Lung (tissue), 12 donors: ENCODE data around the gene CNTNAP2. TPM values are rescaled to one million over a fixed set of nuclear protein-coding genes. Genes with fewer than 3 reads are reported as not detected.

Experiments used
- ATAC-seq: fragments of 200-7000 bp; cut with Tn5 transposase; one replicate; pipeline ENCODE4 v1.9.1; 2020; ENCODE audit warnings: moderate number of reproducible peaks; ENCODE audit not compliant: insufficient read depth, low FRiP score
- DNase-seq, 3 donors: peaks; one replicate each; pipeline ENCODE4 v3.0.0-alpha.2; 2013 to 2017
- H3K27ac ChIP-seq, 2 donors: one replicate each; pipeline ENCODE4 v1.5.1; 2013; ENCODE audit warnings: mild to moderate bottlenecking in 2 of 2, moderate library complexity in 2 of 2, control low read depth in 1 of 2, inconsistent platforms in 1 of 2, low read depth in 1 of 2, low read length in 1 of 2
- H3K27me3 ChIP-seq, 3 donors: one replicate each; pipeline ENCODE4 v1.5.1; 2013; ENCODE audit warnings: low read length in 2 of 3; ENCODE audit not compliant: control insufficient read depth in 3 of 3, insufficient read depth in 3 of 3
- H3K36me3 ChIP-seq, 4 donors: one replicate each; pipeline ENCODE4 v1.5.1; 2013; ENCODE audit warnings: low read length in 4 of 4, mild to moderate bottlenecking in 1 of 4, moderate library complexity in 1 of 4; ENCODE audit not compliant: control insufficient read depth in 4 of 4, insufficient read depth in 4 of 4
- H3K4me1 ChIP-seq, 5 donors: one replicate each; pipeline ENCODE4 v1.5.1; 2013; ENCODE audit warnings: low read length in 5 of 5, mild to moderate bottlenecking in 2 of 5, moderate library complexity in 1 of 5; ENCODE audit not compliant: control insufficient read depth in 5 of 5, insufficient read depth in 5 of 5
- H3K4me3 ChIP-seq: one replicate; pipeline ENCODE4 v1.5.1; 2013; ENCODE audit warnings: mild to moderate bottlenecking, control low read depth, moderate library complexity
- H3K9ac ChIP-seq, 2 donors: one replicate each; pipeline ENCODE4 v1.5.1; 2013; ENCODE audit warnings: low read length in 2 of 2, control low read depth in 1 of 2; ENCODE audit not compliant: insufficient read depth in 1 of 2
- H3K9me3 ChIP-seq, 4 donors: one replicate each; pipeline ENCODE4 v1.5.1; 2013; ENCODE audit warnings: low read length in 3 of 4, mild to moderate bottlenecking in 1 of 4, moderate library complexity in 1 of 4; ENCODE audit not compliant: control insufficient read depth in 4 of 4, insufficient read depth in 3 of 4
- WGBS, 2 donors: extraction: QIAGEN DNeasy Blood & Tissue Kit; methylation state at CpG; one replicate each; pipeline ENCODE4 v1.1.7; 2013; 5-methylcytosine and 5-hydroxymethylcytosine counted together
- polyA plus RNA-seq, 2 donors: library from polyadenylated mRNA; stranded (reverse); fragments of 200-250 nt; gene quantifications; one replicate each; pipeline ENCODE4 v1.2.1, GENCODE V29; 2013
- total RNA-seq, 2 donors: library from RNA; depleted of rRNA in 1 of 2; stranded (reverse); fragments of >200 nt in 1 of 2; gene quantifications; one replicate each; pipeline ENCODE4 v1.2.1, GENCODE V29; 2014 to 2021
- TF ChIP-seq, protein P1 (sequence below): IDR thresholded peaks from 2 replicates; pipeline ENCODE4 v1.5.1; 2012; ENCODE audit warnings: mild to moderate bottlenecking; ENCODE audit errors: control extremely low read depth, extremely low read depth
- donor health status: control.
- donor health status: control.
- donor health status: Bipolar disorder and iron deficiency.
- donor health status: healthy.
- donor health status: DM: yes; HTN: yes; CAD: no.

The CNTNAP2 gene
- total and polyA plus RNA-seq, 4 donors = 0.18 to 45.3 (median 0.52) TPM

DNA sequence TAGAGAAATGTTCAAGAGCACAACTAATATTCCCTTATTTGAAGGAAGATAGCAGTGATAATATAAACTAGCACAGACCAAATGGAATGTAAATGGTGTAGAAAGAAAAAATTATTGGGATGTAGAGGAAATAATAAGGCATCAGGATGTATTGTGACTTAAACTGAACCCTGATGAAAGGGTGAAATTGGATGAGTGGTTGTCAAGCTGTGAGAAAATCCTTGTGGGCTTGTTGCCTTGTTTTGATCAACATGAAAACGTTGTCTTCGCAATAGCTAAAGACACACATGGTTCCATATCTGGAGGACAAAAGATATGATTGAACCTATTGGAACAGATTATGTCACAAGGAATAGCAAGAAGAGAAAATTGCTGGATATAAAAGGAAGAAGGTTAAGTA is 40.3 kb upstream of the CNTNAP2 start:
- no peaks in the 10 kb centered on the region for H3K4me1 ChIP-seq
- ATAC-seq = no peak
- DNase-seq = no peak
- no peak overlapping the region for H3K27ac ChIP-seq
- H3K27me3 ChIP-seq = no peaks in the 10 kb centered on the region
- H3K4me3 ChIP-seq = no peak overlapping the region
- peaks cover 0 to 4% (median 0%) of the 10 kb centered on the region in 4 donors for H3K9me3 ChIP-seq
- WGBS, 2 donors = 65 to 90% methylated on average over 2 of the region's 2 CpGs
- TF ChIP-seq, protein P1, sequence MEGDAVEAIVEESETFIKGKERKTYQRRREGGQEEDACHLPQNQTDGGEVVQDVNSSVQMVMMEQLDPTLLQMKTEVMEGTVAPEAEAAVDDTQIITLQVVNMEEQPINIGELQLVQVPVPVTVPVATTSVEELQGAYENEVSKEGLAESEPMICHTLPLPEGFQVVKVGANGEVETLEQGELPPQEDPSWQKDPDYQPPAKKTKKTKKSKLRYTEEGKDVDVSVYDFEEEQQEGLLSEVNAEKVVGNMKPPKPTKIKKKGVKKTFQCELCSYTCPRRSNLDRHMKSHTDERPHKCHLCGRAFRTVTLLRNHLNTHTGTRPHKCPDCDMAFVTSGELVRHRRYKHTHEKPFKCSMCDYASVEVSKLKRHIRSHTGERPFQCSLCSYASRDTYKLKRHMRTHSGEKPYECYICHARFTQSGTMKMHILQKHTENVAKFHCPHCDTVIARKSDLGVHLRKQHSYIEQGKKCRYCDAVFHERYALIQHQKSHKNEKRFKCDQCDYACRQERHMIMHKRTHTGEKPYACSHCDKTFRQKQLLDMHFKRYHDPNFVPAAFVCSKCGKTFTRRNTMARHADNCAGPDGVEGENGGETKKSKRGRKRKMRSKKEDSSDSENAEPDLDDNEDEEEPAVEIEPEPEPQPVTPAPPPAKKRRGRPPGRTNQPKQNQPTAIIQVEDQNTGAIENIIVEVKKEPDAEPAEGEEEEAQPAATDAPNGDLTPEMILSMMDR = no peak
- no peaks in the 10 kb centered on the region for H3K36me3 ChIP-seq
- no peak overlapping the region for H3K9ac ChIP-seq

DNA sequence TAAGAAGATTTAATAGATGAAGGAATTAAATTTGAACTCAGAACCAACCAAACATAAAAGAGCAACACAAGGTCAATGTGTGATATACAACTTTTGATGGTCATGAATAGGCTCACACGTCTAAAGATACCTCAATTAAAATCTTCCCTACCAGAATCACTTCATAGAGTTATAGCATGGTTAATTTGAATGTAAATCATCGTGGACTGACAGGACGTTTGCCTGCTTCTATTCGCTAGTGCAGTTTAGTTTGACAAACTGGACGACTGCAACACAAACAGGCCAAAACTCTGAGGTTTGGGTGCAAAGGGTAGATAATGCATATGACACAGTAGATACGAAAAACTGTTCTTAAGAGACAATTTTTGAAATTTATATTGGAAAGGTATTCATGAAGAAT is 32.5 kb upstream of the CNTNAP2 start:
- TF ChIP-seq, protein P1 = no peak
- Histone ChIP-seq H3K36me3 (no peaks in the 10 kb centered on the region), H3K4me1 (no peaks in the 10 kb centered on the region), H3K9me3 (no peaks in the 10 kb centered on the region), H3K9ac (no peak overlapping the region), H3K27me3 (no peaks in the 10 kb centered on the region), H3K4me3 (no peak overlapping the region), H3K27ac (no peak overlapping the region)
- DNase-seq (no peak), ATAC-seq (no peak)
- WGBS, 2 donors = 72 to 87% methylated on average over 6 of the region's 6 CpGs

DNA sequence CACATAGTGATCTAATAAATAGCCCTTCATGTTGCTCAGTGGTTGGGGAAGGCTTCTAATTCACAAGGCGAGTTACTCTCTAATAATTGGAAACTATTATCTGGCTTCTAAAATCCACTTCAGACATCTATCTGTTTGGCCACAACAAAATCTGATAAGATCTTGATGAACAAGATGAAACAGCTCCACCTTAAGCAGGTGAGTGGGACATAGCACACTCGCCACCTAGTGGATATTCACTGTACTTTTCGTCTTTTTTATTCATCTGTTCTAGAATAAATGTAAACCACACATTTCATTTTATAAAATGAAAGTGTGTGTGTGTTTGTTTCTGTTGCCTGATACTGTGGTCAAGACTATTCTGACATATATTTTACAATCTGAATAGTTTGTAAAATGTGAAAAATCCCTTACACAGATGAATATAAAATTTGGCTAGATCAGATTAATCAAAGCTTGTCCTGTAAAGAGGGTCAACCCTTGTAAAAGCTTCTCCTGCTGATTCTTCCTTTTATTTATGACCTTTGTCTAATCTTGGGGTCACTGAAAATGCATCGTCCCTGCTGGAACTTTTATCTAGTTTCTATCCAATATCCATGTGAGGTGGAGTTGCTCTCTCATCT is 26.5 kb upstream of the CNTNAP2 start:
- Histone ChIP-seq H3K9me3 (no peaks in the 10 kb centered on the region), H3K4me3 (no peak overlapping the region), H3K27ac (no peak overlapping the region), H3K27me3 (no peaks in the 10 kb centered on the region), H3K36me3 (no peaks in the 10 kb centered on the region), H3K4me1 (peaks cover 0 to 9% (median 0%) of the 10 kb centered on the region in 5 donors), H3K9ac (no peak overlapping the region)
- WGBS, 2 donors = 7 to 10% methylated on average over 4 of the region's 4 CpGs
- ATAC-seq = peak; percentile 47
- DNase-seq = peak in 2 of 3 donors; percentile 42 to 58
- TF ChIP-seq, protein P1 = no peak

DNA sequence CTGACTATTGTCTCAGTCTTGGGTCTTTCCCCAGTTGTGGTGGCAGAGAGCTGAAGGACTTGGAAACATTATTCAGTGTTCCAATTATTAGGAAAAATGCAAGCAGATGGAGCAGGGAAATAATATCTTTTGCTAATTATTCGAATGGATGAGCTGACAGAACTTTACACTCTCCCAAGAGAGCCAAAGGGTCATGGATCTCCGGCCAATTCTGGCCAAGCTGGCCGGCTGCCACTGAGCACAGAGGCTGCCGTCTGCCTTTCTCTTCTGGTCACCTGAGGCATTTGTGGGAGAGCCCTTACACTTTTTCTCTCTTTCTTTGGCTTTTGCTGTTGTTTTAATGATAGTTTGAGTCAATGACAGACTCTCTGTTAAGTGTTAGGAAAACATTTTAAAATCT is 22.2 kb upstream of the CNTNAP2 start:
- ATAC-seq (no peak), DNase-seq (no peak)
- H3K9me3 ChIP-seq = peaks cover 0 to 3% (median 0%) of the 10 kb centered on the region in 4 donors
- no peak overlapping the region for H3K4me3 ChIP-seq
- no peak overlapping the region for H3K27ac ChIP-seq
- WGBS, 2 donors = 64 to 78% methylated on average over 4 of the region's 4 CpGs
- H3K36me3 ChIP-seq = no peaks in the 10 kb centered on the region
- H3K9ac ChIP-seq = no peak overlapping the region
- H3K27me3 ChIP-seq = no peaks in the 10 kb centered on the region
- TF ChIP-seq, protein P1 = no peak
- H3K4me1 ChIP-seq = peaks cover 0 to 9% (median 0%) of the 10 kb centered on the region in 5 donors
